Activated CD8-positive, alpha-beta T cell treated with anti-CD3 and anti-CD28 coated beads for 36 hours (primary cell): ENCODE results near the gene GAD2. TPM values are rescaled to one million over a fixed set of nuclear protein-coding genes. Genes with fewer than 3 reads are reported as not detected.

Experiments
- ATAC-seq: fragments of 200-7000 bp; cut with Tn5 transposase; one replicate; pipeline ENCODE4 v1.10.0; 2021; ENCODE audit warnings: mild to moderate bottlenecking, moderate library complexity
- CTCF ChIA-PET: fragments of 350-600 bp; sonication (Branson Sonifier 250); formaldehyde crosslinking; loops from one replicate; lab custom pipeline; 2021; ENCODE audit warnings: antibody characterized with exemption; lab: Charles Lee
- POLR2A ChIA-PET: fragments of 350-600 bp; sonication (Branson Sonifier 250); formaldehyde crosslinking; loops from one replicate; lab custom pipeline; 2021; ENCODE audit warnings: antibody characterized with exemption; lab: Charles Lee
- DNase-seq: peaks from one replicate; pipeline ENCODE4 v3.0.0-alpha.2; 2020
- H3K27ac Mint-ChIP-seq: one replicate; pipeline ENCODE4 v1.8.0; 2021; ENCODE audit warnings: mild to moderate bottlenecking, mixed read lengths
- H3K27me3 Mint-ChIP-seq: one replicate; pipeline ENCODE4 v1.8.0; 2021; ENCODE audit warnings: mixed read lengths
- H3K36me3 Mint-ChIP-seq: one replicate; pipeline ENCODE4 v1.8.0; 2021; ENCODE audit warnings: low read depth, mixed read lengths
- H3K4me1 Mint-ChIP-seq: one replicate; pipeline ENCODE4 v1.8.0; 2021; ENCODE audit warnings: low read depth, mixed read lengths
- H3K4me3 Mint-ChIP-seq: one replicate; pipeline ENCODE4 v1.8.0; 2021; ENCODE audit warnings: mild to moderate bottlenecking, moderate library complexity, mixed read lengths
- H3K9me3 Mint-ChIP-seq: one replicate; pipeline ENCODE4 v1.8.0; 2021; ENCODE audit warnings: mixed read lengths
- intact Hi-C: fragments of 100-400 bp; cut with micrococcal nuclease; formaldehyde crosslinking; loops from one replicate; pipeline ENCODE4 v1.10.0; 2022
- total RNA-seq, 2 experiments: library from RNA; stranded (reverse); gene quantifications; one replicate each; pipeline ENCODE4 v1.2.3, GENCODE V29; 2021
- TF ChIP-seq, protein P1 (sequence below): fragments of 200-600 bp; IDR thresholded peaks from one replicate; pipeline ENCODE4 v1.8.0; 2022; ENCODE audit warnings: antibody characterized with exemption, mild to moderate bottlenecking

The GAD2 gene
- total RNA-seq, 2 experiments from 2014 or later, result not detected

DNA sequence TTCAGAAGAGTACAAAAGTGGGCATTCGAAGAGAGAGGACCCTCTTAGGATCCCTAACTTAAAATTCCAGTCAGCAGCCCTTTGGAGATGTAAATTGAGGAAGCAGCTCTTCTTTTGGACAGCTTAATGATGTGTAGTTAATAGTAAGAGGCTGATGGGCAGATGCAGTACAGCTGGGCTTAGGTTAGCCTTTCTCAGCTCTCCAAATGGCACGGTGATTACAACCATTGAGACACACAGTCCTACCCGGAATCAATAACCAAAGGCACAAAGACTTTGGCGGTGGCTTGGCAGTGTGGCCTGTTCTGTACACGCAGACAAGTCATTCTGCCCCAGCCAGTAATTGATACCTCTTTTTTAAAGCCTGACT is 26.8 kb downstream of the GAD2 start:
- ATAC-seq, result no peak
- CTCF ChIA-PET, result interaction anchor here (1.2 kb wide), 1 partner anchor 10 kb away, joined by 3 read pairs; no protein-coding TSS in a partner anchor
- H3K4me3 Mint-ChIP-seq, result no peak overlapping the region
- no peak overlapping the region for H3K27ac Mint-ChIP-seq
- H3K9me3 Mint-ChIP-seq, result no peaks in the 10 kb centered on the region
- TF ChIP-seq, protein P1, sequence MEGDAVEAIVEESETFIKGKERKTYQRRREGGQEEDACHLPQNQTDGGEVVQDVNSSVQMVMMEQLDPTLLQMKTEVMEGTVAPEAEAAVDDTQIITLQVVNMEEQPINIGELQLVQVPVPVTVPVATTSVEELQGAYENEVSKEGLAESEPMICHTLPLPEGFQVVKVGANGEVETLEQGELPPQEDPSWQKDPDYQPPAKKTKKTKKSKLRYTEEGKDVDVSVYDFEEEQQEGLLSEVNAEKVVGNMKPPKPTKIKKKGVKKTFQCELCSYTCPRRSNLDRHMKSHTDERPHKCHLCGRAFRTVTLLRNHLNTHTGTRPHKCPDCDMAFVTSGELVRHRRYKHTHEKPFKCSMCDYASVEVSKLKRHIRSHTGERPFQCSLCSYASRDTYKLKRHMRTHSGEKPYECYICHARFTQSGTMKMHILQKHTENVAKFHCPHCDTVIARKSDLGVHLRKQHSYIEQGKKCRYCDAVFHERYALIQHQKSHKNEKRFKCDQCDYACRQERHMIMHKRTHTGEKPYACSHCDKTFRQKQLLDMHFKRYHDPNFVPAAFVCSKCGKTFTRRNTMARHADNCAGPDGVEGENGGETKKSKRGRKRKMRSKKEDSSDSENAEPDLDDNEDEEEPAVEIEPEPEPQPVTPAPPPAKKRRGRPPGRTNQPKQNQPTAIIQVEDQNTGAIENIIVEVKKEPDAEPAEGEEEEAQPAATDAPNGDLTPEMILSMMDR, result no peak
- POLR2A ChIA-PET, result no interaction called here
- H3K27me3 Mint-ChIP-seq, result peaks cover 24% of the 10 kb centered on the region
- H3K4me1 Mint-ChIP-seq, result no peaks in the 10 kb centered on the region
- intact Hi-C loops, result no loop called here
- DNase-seq, result no peak
- H3K36me3 Mint-ChIP-seq, result no peaks in the 10 kb centered on the region

DNA sequence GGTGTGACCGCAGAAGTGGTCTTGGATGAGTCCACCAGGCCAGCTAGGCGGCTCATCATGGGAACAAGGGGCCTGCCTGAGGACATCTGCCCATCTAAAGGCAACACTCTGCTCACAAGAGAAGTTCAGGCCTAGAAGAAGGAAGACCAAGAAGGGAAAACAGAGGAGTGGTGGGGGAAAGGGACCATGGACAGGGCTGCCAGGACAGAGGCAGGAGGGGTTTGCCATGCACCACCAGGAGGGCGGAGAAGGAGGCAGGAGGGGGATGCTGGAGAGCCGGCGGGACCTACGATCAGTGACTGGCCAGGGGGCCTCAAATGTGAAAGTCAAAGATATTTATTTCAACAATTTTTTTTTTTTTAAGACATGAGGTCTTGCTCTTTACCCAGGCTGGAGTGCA is 33.1 kb downstream of the GAD2 start:
- ChIA-PET CTCF (no interaction called here), POLR2A (interaction anchor here (0.6 kb wide), 1 partner anchor 540 kb away, joined by 3 read pairs; no protein-coding TSS in a partner anchor)
- no peak for ATAC-seq
- Mint-ChIP-seq H3K9me3 (no peaks in the 10 kb centered on the region), H3K27me3 (peaks cover 9% of the 10 kb centered on the region), H3K27ac (no peak overlapping the region), H3K4me3 (no peak overlapping the region), H3K36me3 (no peaks in the 10 kb centered on the region), H3K4me1 (no peaks in the 10 kb centered on the region)
- TF ChIP-seq, protein P1, result no peak
- intact Hi-C loops, result no loop called here
- DNase-seq, result no peak

DNA sequence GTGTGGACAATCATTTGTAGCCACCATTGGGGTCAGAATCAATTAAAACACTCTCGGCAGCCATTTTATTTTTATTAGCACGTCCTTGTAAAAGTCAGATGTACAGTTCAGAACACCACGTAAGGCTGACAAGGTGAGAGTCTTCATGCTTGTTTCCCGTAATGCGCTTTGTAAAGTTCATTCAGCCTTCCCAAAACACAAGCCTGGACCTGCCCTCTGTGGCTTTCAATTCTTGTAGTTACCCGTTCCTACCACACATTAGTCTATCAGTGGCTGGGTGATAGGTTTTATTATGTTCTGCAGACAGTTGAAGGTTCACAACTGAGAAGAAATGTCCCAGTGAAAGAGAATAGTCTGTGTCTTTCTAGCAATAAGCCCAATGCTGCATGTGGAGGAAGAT is 35.4 kb downstream of the GAD2 start:
- ATAC-seq, result no peak
- Mint-ChIP-seq H3K27me3 (peaks cover 11% of the 10 kb centered on the region), H3K4me3 (no peak overlapping the region), H3K36me3 (no peaks in the 10 kb centered on the region), H3K27ac (no peak overlapping the region), H3K9me3 (no peaks in the 10 kb centered on the region), H3K4me1 (no peaks in the 10 kb centered on the region)
- ChIA-PET CTCF (no interaction called here), POLR2A (no interaction called here)
- TF ChIP-seq, protein P1, result no peak
- intact Hi-C loops, result no loop called here
- DNase-seq, result no peak

- Mint-ChIP-seq H3K4me3 (no peak overlapping the region), H3K36me3 (no peaks in the 10 kb centered on the region), H3K9me3 (no peaks in the 10 kb centered on the region), H3K27ac (no peak overlapping the region), H3K4me1 (no peaks in the 10 kb centered on the region), H3K27me3 (peaks cover 15% of the 10 kb centered on the region)
- DNase-seq, result no peak
- intact Hi-C loops, result no loop called here
- CTCF ChIA-PET, result no interaction called here
- ATAC-seq, result no peak
- POLR2A ChIA-PET, result no interaction called here
- TF ChIP-seq, protein P1, result no peak
Observed at GRCh38 chr10:26254616-26255015, 38.0 kb downstream of the GAD2 start.

DNA sequence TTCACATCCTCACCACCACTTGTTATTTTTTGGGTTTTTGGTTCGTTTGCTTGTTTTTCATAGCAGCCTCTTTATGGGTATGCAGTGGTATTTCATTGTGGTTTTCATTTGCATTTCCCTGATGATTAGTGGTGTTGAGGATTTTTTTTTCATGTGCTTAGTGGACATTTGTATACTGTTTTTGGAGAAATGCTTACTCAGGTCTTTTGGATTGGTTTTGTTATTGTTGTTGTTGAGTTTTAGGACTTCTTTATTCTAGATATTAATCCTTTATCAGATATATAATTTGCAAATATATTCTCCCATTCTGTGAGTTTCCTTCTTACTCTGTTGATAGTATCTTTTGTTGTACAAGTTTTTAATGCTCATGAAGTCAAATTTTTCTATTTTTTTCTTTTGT is 42.8 kb downstream of the GAD2 start:
- TF ChIP-seq, protein P1, result no peak
- POLR2A ChIA-PET, result no interaction called here
- CTCF ChIA-PET, result no interaction called here
- intact Hi-C loops, result no loop called here
- ATAC-seq (no peak), DNase-seq (no peak)
- Mint-ChIP-seq H3K27ac (no peak overlapping the region), H3K4me3 (no peak overlapping the region), H3K4me1 (no peaks in the 10 kb centered on the region), H3K27me3 (peaks cover 17% of the 10 kb centered on the region), H3K36me3 (no peaks in the 10 kb centered on the region), H3K9me3 (no peaks in the 10 kb centered on the region)
